GM21786 (cell line): ENCODE measurements around the gene ARNT2.

Experiments
- ATAC-seq: cut with Tn5 transposase; IDR thresholded peaks from one replicate; pipeline ENCODE4 v1.9.1; 2021; ENCODE audit not compliant: unreplicated experiment

Gene ARNT2

DNA sequence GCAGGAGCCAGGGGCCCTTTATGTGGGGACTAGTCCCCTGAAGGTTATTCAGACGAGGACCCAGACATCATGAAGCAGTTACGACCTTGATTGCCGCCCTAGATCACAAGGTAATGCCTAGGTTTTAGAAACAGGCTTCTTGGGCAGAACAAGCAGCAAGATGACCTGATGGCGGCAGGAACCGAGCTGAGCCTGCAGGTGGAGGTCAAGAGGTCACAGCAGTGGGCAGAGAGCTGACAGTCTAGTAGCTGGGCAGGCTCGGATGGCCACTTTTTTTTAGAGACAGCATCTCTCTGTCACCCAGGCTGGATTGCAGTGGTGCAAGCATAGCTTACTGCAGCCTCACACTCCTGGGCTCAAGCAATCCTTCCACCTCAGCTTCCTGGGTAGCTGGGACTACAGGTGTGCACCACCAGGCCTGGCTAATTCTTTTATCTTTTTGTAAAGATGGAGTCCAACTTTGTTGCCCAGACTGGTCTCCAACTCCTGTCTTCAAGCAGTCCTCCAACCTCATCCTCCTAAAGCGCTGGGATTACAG is 207.4 kb downstream of the ARNT2 start:
- no peak for ATAC-seq

GRCh38 chr15:80612118-80612823 is 208.1 kb downstream of the ARNT2 start:
- ATAC-seq, result no peak

GRCh38 chr15:80613762-80614365 is 209.7 kb downstream of the ARNT2 start:
- ATAC-seq, result no peak

GRCh38 chr15:80614711-80615360 is 210.7 kb downstream of the ARNT2 start:
- no peak for ATAC-seq

- ATAC-seq, result no peak
These were observed 211.2 kb downstream of the ARNT2 start for GRCh38 chr15:80615361-80615736.

- ATAC-seq, result no peak
These were observed 211.7 kb downstream of the ARNT2 start for GRCh38 chr15:80615783-80616391.

DNA sequence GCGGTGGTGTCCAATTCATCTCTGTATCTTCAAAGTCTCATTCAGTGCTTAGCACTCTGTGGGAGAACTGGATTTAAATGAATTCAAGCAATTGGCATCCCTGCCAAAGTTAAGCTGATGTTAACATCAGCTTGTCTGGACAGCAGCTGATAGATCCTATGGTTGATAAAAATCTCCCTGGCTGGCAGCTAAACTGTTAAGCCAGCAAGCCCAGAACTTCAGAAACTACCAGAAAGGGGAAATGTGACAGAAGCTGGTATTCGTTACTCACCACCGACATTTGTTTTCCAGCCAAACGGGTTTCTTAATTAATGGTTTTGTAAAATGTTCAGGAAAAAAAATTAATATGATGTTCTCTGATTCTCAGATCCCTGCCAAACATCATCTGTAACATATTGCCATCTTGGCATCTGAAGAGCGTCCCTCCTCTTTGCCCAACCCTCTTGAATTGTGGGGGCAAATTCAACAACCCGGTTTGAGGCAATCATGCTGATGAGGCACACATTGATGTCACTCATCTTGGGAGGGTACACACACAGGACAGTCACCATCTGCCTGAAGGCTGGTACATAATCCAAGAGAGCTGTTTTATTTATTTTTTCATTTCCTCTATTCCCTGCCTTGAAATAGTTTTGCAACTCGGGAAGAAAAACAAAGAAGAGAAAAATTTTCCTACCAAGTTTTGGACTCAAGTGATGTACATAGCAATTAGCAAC is 214.7 kb downstream of the ARNT2 start:
- ATAC-seq, result no peak

DNA sequence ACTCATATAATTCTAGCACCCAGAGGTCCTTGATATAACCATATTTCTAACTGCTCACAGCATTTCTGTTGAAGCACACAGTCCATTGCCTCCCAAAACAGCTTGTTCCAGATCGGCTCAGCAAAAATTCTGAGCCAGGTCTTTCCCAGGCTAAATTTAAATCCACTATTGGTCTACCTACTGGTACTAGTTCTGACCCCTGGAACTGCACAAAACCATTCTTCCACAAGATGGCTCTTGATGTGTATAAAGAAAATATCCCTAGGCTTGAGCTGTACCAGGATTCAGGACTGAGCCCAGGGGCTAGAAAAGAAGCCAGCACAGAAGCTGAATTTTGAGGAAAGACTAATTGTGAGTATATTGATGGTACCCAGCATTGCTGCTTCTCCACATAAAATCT is 215.5 kb downstream of the ARNT2 start:
- ATAC-seq, result no peak

DNA sequence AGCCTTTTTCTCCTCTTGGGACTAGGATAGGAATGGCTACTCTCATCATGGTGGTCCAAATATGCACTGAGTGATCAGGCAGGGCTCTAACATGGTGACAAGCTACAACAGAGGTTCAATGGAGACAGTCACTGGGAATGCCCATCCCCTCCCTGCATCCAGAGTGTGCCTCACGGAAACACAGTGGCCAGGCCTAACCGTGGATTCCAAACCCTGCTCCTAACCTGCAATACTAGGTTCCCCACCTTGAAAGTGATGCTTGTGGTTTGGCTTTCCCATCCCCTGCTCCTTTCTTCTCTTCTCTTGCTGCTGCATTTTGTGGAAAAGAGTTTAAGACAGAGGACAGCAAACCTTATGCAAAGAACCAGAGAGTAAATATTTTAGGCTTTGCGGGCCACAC is 216.0 kb downstream of the ARNT2 start:
- no peak for ATAC-seq

GRCh38 chr15:80620931-80621330 is 216.7 kb downstream of the ARNT2 start:
- no peak for ATAC-seq

GRCh38 chr15:80626643-80627120 is 222.5 kb downstream of the ARNT2 start:
- no peak for ATAC-seq

DNA sequence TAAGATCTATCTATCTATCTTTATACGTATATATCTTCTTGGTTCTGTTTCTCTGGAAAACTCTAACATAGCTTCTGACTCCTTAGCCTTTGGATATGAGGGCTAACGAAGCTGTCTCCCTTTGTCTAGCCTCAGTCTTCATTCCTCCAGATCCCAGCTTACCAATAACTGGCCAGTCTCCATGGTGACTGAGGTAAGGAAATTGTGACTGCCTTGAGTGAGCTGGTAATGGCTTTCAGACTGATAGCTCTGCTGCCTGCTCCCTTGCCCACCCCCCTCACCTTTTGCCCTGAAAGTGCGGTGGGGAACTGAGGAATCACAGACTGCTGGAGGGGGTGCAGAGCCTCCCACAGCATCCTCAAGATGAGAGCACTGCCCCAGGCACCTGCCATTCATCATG is 225.2 kb downstream of the ARNT2 start:
- no peak for ATAC-seq

DNA sequence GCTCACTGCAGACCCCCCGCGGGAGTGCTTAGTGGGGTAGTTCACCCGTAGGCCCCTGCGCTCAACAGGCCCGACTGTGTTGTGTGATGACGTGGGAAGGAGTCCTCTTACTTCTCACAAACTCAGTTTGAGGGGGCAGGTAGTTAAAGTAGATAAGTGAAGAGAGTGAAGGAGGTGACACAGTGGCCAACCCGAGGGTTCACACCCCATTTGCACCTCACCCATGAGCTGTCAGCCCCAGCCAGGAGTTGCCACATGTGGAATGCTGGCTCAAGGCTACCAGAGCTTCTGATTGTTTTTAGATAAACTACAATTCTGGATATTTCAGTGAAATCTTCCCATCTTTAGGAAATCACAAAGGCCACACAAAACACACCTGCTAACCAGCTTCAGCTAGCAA is 226.8 kb downstream of the ARNT2 start:
- no peak for ATAC-seq

DNA sequence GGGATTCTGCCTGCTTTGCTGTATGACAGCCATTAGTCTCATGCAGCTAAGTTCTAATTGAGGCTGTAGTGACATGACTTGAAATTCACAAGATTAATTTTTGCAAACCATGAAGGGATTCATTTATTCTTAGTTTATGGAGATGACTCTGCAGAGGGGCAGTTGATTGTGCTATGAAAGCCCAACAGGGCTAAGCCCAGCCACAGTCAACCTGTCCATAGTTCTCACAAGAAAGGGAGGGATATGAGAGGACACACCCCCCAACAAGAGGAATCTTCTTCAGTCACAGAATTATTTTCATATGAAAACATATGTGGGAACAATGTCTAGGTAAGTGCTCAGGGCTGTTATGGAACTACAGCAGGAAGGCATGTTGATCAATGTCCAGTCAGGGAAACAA is 229.0 kb downstream of the ARNT2 start:
- ATAC-seq, result no peak

GRCh38 chr15:80635953-80636352 is 231.8 kb downstream of the ARNT2 start:
- no peak for ATAC-seq

GRCh38 chr15:80636675-80637074 is 232.5 kb downstream of the ARNT2 start:
- no peak for ATAC-seq

DNA sequence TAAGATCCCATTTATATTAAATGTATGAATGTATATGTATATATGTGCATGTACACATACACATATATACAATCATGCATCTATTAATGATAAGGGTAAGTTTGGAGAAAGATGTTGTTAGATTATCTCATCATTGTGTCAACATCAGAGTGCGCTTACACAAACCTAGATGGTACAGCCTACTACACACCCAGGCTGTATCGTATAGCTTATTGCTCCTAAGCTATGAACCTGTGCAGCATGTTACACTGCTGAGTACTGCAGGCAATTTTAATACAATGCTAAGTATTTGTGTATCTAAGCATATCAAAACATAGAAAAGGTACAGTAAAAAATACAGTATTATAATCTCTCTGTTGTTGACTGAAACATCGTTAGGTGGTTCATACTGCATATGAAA is 233.6 kb downstream of the ARNT2 start:
- ATAC-seq, result no peak

DNA sequence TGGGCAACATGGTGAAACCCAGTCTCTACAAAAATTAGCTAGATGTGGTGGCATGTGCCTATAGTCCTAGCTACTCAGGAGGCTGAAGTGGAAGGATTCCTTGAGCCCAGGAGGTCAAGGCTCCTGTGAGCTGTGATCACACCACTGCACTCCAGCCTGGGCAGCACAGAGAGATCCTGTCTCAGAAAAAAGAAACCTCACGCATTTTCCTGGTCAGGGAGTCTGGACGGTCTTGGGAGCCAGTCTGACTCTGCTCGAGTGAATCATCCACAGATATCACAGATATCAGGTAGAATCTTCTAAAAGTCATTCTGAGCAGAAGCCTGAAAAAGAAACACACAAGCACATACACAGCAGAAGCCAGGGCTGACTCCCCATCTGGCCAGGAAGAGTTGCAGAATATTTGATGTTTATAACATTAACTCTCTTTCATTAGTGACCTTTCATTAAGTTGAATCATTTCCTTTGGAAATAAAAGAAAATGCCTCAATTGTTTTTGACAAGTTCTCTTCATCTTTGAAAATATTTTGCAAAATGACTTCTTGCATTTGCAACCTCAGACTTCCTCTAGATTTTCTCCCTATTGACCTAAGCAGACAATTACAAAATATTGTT is 234.5 kb downstream of the ARNT2 start:
- no peak for ATAC-seq

- ATAC-seq, result no peak
These were observed 235.0 kb downstream of the ARNT2 start for GRCh38 chr15:80639168-80639555.

DNA sequence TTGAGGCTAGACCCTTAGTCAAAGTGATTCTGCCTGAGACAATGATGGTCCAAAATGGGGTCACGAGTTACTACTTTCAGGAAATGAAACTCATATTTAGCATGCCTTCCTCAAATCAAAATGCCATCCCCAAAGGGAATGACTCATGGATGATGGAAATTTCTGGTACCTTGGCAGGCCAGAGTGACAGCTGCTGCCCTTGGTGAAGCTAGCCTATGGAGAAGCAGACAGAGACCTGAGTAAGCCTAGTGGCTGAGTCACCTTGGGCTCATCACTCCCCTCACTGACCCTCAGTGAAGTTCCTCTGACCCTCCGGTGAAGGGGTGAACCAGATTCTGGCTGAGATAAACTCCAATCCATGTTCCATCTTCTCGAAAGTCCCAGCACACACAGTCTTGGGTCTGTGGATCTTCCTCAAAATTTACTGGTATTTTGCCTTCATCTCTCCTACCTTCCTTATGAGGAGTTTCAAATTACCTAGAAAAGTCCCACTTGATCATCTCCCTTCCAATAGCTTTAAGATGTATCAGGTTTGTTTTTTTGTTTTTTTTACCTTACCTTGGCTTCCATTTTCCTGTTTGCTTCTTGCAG is 236.4 kb downstream of the ARNT2 start:
- no peak for ATAC-seq
